ENCODE data around the gene MAN2B1.
"Not testable (repeated sequence)": the region's sequence is repeated elsewhere in the genome, so short reads cannot be mapped to it uniquely, and the experiment has no call there.

Gene MAN2B1

DNA sequence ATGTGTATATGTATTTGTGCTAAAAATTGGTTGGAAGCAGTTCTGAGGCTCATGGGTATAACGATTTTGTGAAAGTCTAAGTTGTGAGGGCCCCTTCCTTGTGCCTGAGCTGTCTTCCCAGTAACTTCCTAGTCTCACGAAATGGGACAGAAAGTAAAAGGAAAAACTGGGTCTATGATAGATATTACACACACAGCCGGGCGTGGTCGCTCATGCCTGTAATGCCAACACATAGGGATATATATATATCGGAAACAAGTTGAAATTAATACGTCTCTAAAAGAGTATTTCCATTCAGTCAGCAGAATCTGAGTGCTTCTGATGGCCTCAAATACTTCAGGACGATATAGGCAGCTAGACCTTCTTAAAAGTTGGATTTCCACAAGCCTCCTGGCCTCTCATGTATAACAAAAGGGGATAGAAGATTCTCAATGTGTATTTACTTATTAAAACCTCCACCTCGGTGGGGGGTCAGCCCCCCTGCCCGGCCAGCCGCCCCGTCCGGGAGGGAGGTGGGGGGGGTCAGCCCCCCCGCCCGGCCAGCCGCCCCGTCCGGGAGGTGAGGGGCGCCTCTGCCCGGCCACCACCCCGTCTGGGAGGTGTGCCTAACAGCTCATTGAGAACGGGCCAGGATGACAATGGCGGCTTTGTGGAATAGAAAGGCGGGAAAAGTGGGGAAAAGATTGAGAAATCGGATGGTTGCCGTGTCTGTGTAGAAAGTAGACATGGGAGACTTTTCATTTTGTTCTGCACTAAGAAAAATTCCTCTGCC, 45.1 kb downstream of the MAN2B1 start:
- Histone ChIP-seq H3K36me3 (ENCODE audit: control insufficient read depth in 1 of 2, insufficient read depth in 2 of 2, low read depth in 1 of 2, low read length in 2 of 2) (peaks cover 47 to 51% of the 10 kb centered on the region in 2 experiments), H3K9me3 (ENCODE audit: control insufficient read depth, low read length) (peaks cover 39% of the 10 kb centered on the region)
- H3K9ac ChIP-seq (ENCODE audit: low read length); H3K4me2 ChIP-seq (ENCODE audit: low read length, poor library complexity, severe bottlenecking); H4K91ac ChIP-seq (ENCODE audit: low read length); H2AFZ ChIP-seq (ENCODE audit: low read depth, low read length); H2BK15ac ChIP-seq (ENCODE audit: low read depth, poor library complexity, severe bottlenecking); H3K27ac ChIP-seq (ENCODE audit: low read length, poor library complexity, severe bottlenecking); H3K4me1 ChIP-seq (ENCODE audit: control insufficient read depth, insufficient read depth, low read depth, low read length); H3K23ac ChIP-seq (ENCODE audit: low read length in 2 of 2); H4K8ac ChIP-seq (ENCODE audit: low read length); H3K14ac ChIP-seq (ENCODE audit: low read length in 2 of 2); H3K18ac ChIP-seq (ENCODE audit: low read depth in 1 of 2, low read length in 2 of 2); H2BK12ac ChIP-seq (ENCODE audit: low read length in 2 of 2); H2BK120ac ChIP-seq (ENCODE audit: low read depth, low read length); H2BK5ac ChIP-seq (ENCODE audit: low read depth, low read length, poor library complexity, severe bottlenecking); H3K79me1 ChIP-seq (replicated peaks; ENCODE audit: low read length, poor library complexity, severe bottlenecking); H3K27me3 ChIP-seq (ENCODE audit: control insufficient read depth in 1 of 2, insufficient read depth in 1 of 2, low read length in 2 of 2); H3K4ac ChIP-seq (ENCODE audit: low read depth in 1 of 2, low read length in 2 of 2); DNase-seq; H2AK5ac ChIP-seq (ENCODE audit: low read length, severe bottlenecking); H3K4me3 ChIP-seq (ENCODE audit: insufficient read depth in 1 of 2, low read depth in 1 of 2, low read length in 2 of 2): not testable (repeated sequence)
- 94% methylated on average over 5 of the region's 26 CpGs for WGBS

GRCh38 chr19:12617646-12618045, 48.9 kb downstream of the MAN2B1 start:
- Histone ChIP-seq H2BK12ac (ENCODE audit: low read length in 2 of 2) (no peak overlapping the region), H3K36me3 (ENCODE audit: control insufficient read depth in 1 of 2, insufficient read depth in 2 of 2, low read depth in 1 of 2, low read length in 2 of 2) (peaks cover 40 to 41% of the 10 kb centered on the region in 2 experiments), H2AFZ (ENCODE audit: low read depth, low read length) (no peak overlapping the region), H3K9me3 (ENCODE audit: control insufficient read depth, low read length) (peaks cover 7% of the 10 kb centered on the region), H3K4me1 (ENCODE audit: control insufficient read depth, insufficient read depth, low read depth, low read length) (peaks cover 3% of the 10 kb centered on the region), H2AK5ac (ENCODE audit: low read length, severe bottlenecking) (no peak overlapping the region), H3K27ac (ENCODE audit: low read length, poor library complexity, severe bottlenecking) (no peak overlapping the region), H4K8ac (ENCODE audit: low read length) (no peak overlapping the region), H3K79me1 (replicated peaks; ENCODE audit: low read length, poor library complexity, severe bottlenecking) (no peaks in the 10 kb centered on the region), H2BK120ac (ENCODE audit: low read depth, low read length) (no peak overlapping the region), H3K4me3 (ENCODE audit: insufficient read depth in 1 of 2, low read depth in 1 of 2, low read length in 2 of 2) (no peak overlapping the region), H3K23ac (ENCODE audit: low read length in 2 of 2) (no peak overlapping the region), H3K9ac (ENCODE audit: low read length) (no peak overlapping the region), H2BK15ac (ENCODE audit: low read depth, poor library complexity, severe bottlenecking) (no peak overlapping the region), H2BK5ac (ENCODE audit: low read depth, low read length, poor library complexity, severe bottlenecking) (no peak overlapping the region), H3K14ac (ENCODE audit: low read length in 2 of 2) (no peak overlapping the region), H3K27me3 (ENCODE audit: control insufficient read depth in 1 of 2, insufficient read depth in 1 of 2, low read length in 2 of 2) (no peaks in the 10 kb centered on the region), H3K4ac (ENCODE audit: low read depth in 1 of 2, low read length in 2 of 2) (no peak overlapping the region), H3K18ac (ENCODE audit: low read depth in 1 of 2, low read length in 2 of 2) (no peak overlapping the region), H4K91ac (ENCODE audit: low read length) (no peak overlapping the region), H3K4me2 (ENCODE audit: low read length, poor library complexity, severe bottlenecking) (no peak overlapping the region)
- no peak for DNase-seq
- WGBS: 96% methylated on average over 4 of the region's 4 CpGs

- no peak overlapping the region for H3K14ac ChIP-seq (ENCODE audit: low read length in 2 of 2)
- peak overlapping the region in 1 of 2 experiments; percentile 67 for H3K18ac ChIP-seq (ENCODE audit: low read depth in 1 of 2, low read length in 2 of 2)
- WGBS: under 1% methylated on average over 8 of the region's 10 CpGs
- H3K4me1 ChIP-seq (ENCODE audit: control insufficient read depth, insufficient read depth, low read depth, low read length): peaks cover 2% of the 10 kb centered on the region
- H2BK15ac ChIP-seq (ENCODE audit: low read depth, poor library complexity, severe bottlenecking): no peak overlapping the region
- no peaks in the 10 kb centered on the region for H3K9me3 ChIP-seq (ENCODE audit: control insufficient read depth, low read length)
- no peak overlapping the region for H3K23ac ChIP-seq (ENCODE audit: low read length in 2 of 2)
- peak overlapping the region; percentile 86 for H4K8ac ChIP-seq (ENCODE audit: low read length)
- no peak overlapping the region for H4K91ac ChIP-seq (ENCODE audit: low read length)
- H3K36me3 ChIP-seq (ENCODE audit: control insufficient read depth in 1 of 2, insufficient read depth in 2 of 2, low read depth in 1 of 2, low read length in 2 of 2): peaks cover 38 to 51% of the 10 kb centered on the region in 2 experiments
- H2AFZ ChIP-seq (ENCODE audit: low read depth, low read length): no peak overlapping the region
- peak overlapping the region; percentile 91 for H2BK5ac ChIP-seq (ENCODE audit: low read depth, low read length, poor library complexity, severe bottlenecking)
- H3K4ac ChIP-seq (ENCODE audit: low read depth in 1 of 2, low read length in 2 of 2): peak overlapping the region; percentile 79 to 90
- peak overlapping the region; percentile 96 to 100 for H3K4me3 ChIP-seq (ENCODE audit: insufficient read depth in 1 of 2, low read depth in 1 of 2, low read length in 2 of 2)
- H3K27ac ChIP-seq (ENCODE audit: low read length, poor library complexity, severe bottlenecking): peak overlapping the region; percentile 80
- peak; percentile 90 for DNase-seq
- peak overlapping the region; percentile 79 for H3K4me2 ChIP-seq (ENCODE audit: low read length, poor library complexity, severe bottlenecking)
- H2AK5ac ChIP-seq (ENCODE audit: low read length, severe bottlenecking): peak overlapping the region; percentile 96
- no peaks in the 10 kb centered on the region for H3K27me3 ChIP-seq (ENCODE audit: control insufficient read depth in 1 of 2, insufficient read depth in 1 of 2, low read length in 2 of 2)
- peak overlapping the region; percentile 99 for H3K9ac ChIP-seq (ENCODE audit: low read length)
- no peak overlapping the region for H2BK12ac ChIP-seq (ENCODE audit: low read length in 2 of 2)
- peaks cover 19% of the 10 kb centered on the region for H3K79me1 ChIP-seq (replicated peaks; ENCODE audit: low read length, poor library complexity, severe bottlenecking)
- H2BK120ac ChIP-seq (ENCODE audit: low read depth, low read length): peak overlapping the region; percentile 80
These were observed 55.2 kb downstream of the MAN2B1 start for GRCh38 chr19:12611361-12611699.

- peak within 1 kb of the TSS; percentile 99 for H3K9ac ChIP-seq (ENCODE audit: low read length)
- H3K9me3 ChIP-seq (ENCODE audit: control insufficient read depth, low read length): no peaks in the 10 kb centered on the region
- H4K91ac ChIP-seq (ENCODE audit: low read length): peak within 1 kb of the TSS; percentile 55
- H3K4me1 ChIP-seq (ENCODE audit: control insufficient read depth, insufficient read depth, low read depth, low read length): no peaks in the 10 kb centered on the region
- peak within 1 kb of the TSS; percentile 83 for H3K4me2 ChIP-seq (ENCODE audit: low read length, poor library complexity, severe bottlenecking)
- peak within 1 kb of the TSS in 1 of 2 experiments; percentile 93 for H3K14ac ChIP-seq (ENCODE audit: low read length in 2 of 2)
- peak; percentile 98 for DNase-seq
- peak within 1 kb of the TSS; percentile 91 for H2BK5ac ChIP-seq (ENCODE audit: low read depth, low read length, poor library complexity, severe bottlenecking)
- H3K4ac ChIP-seq (ENCODE audit: low read depth in 1 of 2, low read length in 2 of 2): peak within 1 kb of the TSS; percentile 79 to 90
- peak within 1 kb of the TSS in 1 of 2 experiments; percentile 70 for H2BK12ac ChIP-seq (ENCODE audit: low read length in 2 of 2)
- H2AK5ac ChIP-seq (ENCODE audit: low read length, severe bottlenecking): peak within 1 kb of the TSS; percentile 96
- peaks cover 19% of the 10 kb centered on the region for H3K79me1 ChIP-seq (replicated peaks; ENCODE audit: low read length, poor library complexity, severe bottlenecking)
- peak within 1 kb of the TSS; percentile 78 for H2BK15ac ChIP-seq (ENCODE audit: low read depth, poor library complexity, severe bottlenecking)
- peak within 1 kb of the TSS; percentile 67 to 97 for H3K18ac ChIP-seq (ENCODE audit: low read depth in 1 of 2, low read length in 2 of 2)
- peak within 1 kb of the TSS; percentile 96 to 100 for H3K4me3 ChIP-seq (ENCODE audit: insufficient read depth in 1 of 2, low read depth in 1 of 2, low read length in 2 of 2)
- WGBS: under 1% methylated on average over 61 of the region's 61 CpGs
- H3K27ac ChIP-seq (ENCODE audit: low read length, poor library complexity, severe bottlenecking): peak within 1 kb of the TSS; percentile 82
- peak within 1 kb of the TSS; percentile 86 for H4K8ac ChIP-seq (ENCODE audit: low read length)
- peak within 1 kb of the TSS; percentile 80 for H2BK120ac ChIP-seq (ENCODE audit: low read depth, low read length)
- peak within 1 kb of the TSS in 1 of 2 experiments; percentile 90 for H3K23ac ChIP-seq (ENCODE audit: low read length in 2 of 2)
- H2AFZ ChIP-seq (ENCODE audit: low read depth, low read length): peak within 1 kb of the TSS; percentile 94
- H3K27me3 ChIP-seq (ENCODE audit: control insufficient read depth in 1 of 2, insufficient read depth in 1 of 2, low read length in 2 of 2): no peaks in the 10 kb centered on the region
- peaks cover 36 to 46% of the 10 kb centered on the region in 2 experiments for H3K36me3 ChIP-seq (ENCODE audit: control insufficient read depth in 1 of 2, insufficient read depth in 2 of 2, low read depth in 1 of 2, low read length in 2 of 2)
These were observed 55.8 kb downstream of the MAN2B1 start, which contains the start of the genes ZNF490 and ZNF791 for GRCh38 chr19:12610540-12611360. ZNF490 (minus strand) TSS chr19:12610813; CDS start chr19:12610680, 133 bp downstream. ZNF791 (plus strand) TSS chr19:12610920; CDS start chr19:12611080, 160 bp downstream.
